GM18858 (cell line): ENCODE measurements around the gene TSHZ2.

Experiments used
- ATAC-seq: cut with Tn5 transposase; IDR thresholded peaks from one replicate; pipeline ENCODE4 v1.9.1; 2021; ENCODE audit not compliant: unreplicated experiment

TSHZ2 gene

DNA sequence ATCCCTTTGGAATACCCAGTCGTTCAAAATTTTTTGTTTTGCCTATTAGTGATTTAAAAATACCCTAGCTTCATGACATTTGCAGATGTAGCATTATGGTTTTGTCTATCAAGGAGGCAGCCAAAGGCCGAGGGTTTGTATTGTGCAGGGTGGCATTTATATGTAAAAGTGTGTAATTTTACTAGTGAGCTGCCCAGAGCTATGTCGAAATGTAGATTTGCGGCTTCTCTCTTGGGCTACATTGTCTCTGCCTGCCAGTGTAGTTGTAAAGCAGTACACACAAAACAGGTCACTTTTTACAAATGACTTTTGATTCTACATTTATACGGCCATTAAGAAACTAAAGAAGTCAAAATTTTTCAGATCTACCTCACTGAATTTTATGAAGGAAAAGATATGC, 87.7 kb downstream of the TSHZ2 start:
- no peak for ATAC-seq

- ATAC-seq, result no peak
Observed at GRCh38 chr20:53061192-53062108, 89.3 kb downstream of the TSHZ2 start.

DNA sequence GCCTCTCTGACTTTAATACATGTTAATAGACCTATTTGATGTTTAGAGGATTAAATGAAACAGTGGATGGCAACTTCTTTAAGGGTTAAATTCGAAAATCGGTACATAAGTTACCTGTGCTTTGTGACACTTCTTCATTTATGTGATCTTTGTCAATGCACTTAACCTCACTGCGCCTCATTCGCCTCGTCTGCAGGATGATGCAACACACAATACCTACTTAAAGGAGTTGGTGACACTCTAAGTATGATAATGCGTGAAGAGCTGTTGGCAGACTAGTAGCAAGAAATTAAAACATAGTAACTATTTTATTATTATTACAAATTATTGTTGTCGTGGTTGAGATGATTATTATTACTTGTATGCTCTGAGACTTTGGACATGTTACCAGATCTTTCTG, 92.8 kb downstream of the TSHZ2 start:
- no peak for ATAC-seq

DNA sequence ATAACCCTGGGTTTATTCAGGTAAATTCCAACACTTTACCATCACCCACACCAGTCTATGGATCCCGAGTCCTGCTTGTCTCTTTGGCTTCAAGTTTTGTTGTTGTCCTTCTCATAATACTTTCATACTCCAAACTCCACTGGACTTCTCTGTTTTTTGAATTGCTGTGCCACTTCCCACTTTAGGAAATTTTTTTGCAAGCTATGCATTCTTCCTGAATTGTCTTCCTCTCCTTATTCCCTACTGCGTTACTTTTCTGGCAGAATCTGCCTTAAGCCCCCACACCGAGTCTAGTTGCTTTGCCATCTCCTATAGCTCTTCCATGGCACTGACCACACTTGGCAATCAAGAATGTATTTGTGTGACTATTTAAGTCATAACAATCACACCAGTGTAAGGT, 96.1 kb downstream of the TSHZ2 start:
- no peak for ATAC-seq

GRCh38 chr20:53069132-53069531, 97.0 kb downstream of the TSHZ2 start:
- ATAC-seq, result no peak

DNA sequence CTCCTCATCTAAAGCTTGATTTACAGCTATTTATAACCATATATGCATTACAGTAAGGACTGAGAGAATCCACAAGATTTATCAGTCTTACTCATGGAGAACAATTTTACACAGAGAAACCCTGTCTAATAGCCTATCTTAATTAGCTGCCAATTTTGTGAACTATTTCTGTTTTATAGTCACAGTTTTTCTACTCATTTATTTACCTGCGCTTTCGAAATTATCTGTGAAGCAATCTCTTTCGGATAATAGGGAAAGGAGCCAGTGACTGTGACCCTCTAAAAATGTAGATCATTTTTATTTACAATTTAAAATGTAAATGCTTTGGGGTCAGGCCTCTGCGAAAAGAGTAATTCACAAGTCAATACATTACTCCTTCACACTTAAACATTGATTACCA, 98.1 kb downstream of the TSHZ2 start:
- ATAC-seq, result no peak

DNA sequence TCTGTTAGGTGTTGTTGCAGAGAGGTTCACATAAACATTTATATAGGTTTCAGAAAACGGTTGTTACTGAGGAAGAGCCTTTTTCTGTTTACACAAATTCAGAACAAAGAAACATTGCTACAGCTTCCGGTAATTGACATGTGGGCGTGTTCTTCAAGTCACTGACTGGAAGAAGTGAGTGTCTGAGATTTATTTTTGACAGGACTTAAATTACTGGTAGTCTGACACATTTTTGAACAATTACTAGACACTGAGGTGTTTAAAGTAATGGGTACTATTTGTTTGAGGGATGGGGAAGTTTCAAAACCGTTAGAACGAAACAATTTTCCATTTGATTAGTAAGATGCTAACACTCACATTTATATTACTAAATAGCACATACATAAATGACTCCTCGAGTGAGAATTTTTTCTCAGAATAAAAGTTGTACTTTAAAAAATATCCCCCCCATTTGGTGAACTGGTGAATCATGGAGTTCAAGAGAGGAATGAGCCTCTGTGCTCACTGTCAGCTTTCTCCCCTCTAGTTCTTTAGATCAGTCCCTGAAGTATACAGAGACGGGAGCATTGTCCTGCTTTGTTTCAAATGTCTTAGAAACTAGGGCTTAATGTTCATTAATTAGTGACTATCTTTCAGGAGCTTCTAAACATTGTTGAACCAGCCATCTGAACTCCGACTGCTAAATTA, 98.7 kb downstream of the TSHZ2 start:
- no peak for ATAC-seq

GRCh38 chr20:53071833-53072232, 99.7 kb downstream of the TSHZ2 start:
- no peak for ATAC-seq

- no peak for ATAC-seq
Observed at GRCh38 chr20:53072923-53073579, 100.9 kb downstream of the TSHZ2 start.

- ATAC-seq, result no peak
Observed at GRCh38 chr20:53073636-53074415, 101.7 kb downstream of the TSHZ2 start.

- ATAC-seq, result no peak
Observed at GRCh38 chr20:53074811-53075314, 102.7 kb downstream of the TSHZ2 start.

GRCh38 chr20:53076668-53077067, 104.5 kb downstream of the TSHZ2 start:
- ATAC-seq, result no peak

DNA sequence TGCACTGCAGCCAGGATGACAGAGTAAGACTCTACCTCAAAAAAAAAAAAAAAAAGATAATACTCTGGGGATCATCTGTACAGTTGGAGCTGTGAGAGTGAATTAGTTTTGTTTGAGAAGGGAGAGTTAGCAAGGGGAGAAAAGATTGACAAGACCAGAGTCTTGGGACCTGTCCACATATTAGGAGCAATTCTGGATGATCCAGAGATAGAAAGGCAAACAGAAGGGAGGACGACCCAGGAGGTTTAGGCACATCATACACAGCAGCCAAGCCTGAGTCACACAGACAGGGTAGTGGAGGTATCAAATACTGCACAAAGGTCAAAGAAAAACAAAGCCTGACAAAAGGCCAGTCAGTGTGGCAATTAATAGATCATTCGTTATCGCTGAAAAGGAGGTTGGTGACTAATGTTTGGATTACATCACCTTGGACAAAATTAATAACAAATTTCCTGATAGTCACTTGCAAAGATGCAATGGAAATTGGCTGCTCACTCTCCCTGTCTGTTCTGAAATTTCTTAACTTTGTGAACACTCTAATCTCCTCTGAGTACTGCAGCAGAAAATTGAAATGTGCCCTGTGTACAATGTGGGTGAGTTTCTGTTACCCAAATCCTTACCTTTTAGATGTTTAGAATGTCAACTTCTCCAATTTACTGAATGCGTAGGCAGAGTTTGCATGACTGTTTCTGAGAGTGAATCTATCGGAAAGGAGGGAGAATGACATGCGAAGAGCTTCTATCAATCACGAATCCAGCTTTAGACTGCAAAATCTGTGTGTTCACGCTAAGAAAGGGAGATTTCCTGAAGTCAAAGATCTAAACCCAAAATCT, 105.4 kb downstream of the TSHZ2 start:
- no peak for ATAC-seq

GRCh38 chr20:53078761-53079160, 106.6 kb downstream of the TSHZ2 start:
- ATAC-seq, result no peak

GRCh38 chr20:53079261-53079691, 107.1 kb downstream of the TSHZ2 start:
- ATAC-seq, result no peak

- no peak for ATAC-seq
Observed at GRCh38 chr20:53079828-53080686, 107.9 kb downstream of the TSHZ2 start.

DNA sequence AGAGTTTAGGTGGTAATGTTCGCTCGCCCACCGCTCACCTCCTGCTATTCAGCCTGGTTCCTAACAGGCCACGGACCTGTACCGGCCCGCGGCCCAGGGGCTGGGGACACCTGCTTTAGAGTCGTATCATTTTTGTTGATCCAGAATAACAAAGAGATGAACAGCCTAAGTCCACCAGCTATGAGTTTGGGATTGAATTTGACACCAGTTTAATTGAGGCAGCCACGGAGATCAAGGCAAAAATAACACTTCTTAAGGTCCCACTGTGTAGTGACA, 108.5 kb downstream of the TSHZ2 start:
- no peak for ATAC-seq

GRCh38 chr20:53080969-53081871, 109.1 kb downstream of the TSHZ2 start:
- no peak for ATAC-seq
